Pulmonary artery endothelial cell (primary cell): ENCODE data around the gene ECT2. TPM values are rescaled to one million over a fixed set of nuclear protein-coding genes. Genes with fewer than 3 reads are reported as not detected.
"Not testable (repeated sequence)": the region's sequence is repeated elsewhere in the genome, so short reads cannot be mapped to it uniquely, and the experiment has no call there.

Experiments
- DNase-seq: peaks from one replicate; pipeline ENCODE4 v3.0.0-alpha.2; 2011; ENCODE audit warnings: low read depth, low spot score
- total RNA-seq: library from RNA; depleted of rRNA; stranded (reverse); fragments of >200 nt; gene quantifications from 2 replicates; pipeline ENCODE4 v1.2.3, GENCODE V29; 2014

The ECT2 gene
- total RNA-seq, 1 donor from 2014 or later, result 32.9 TPM

DNA sequence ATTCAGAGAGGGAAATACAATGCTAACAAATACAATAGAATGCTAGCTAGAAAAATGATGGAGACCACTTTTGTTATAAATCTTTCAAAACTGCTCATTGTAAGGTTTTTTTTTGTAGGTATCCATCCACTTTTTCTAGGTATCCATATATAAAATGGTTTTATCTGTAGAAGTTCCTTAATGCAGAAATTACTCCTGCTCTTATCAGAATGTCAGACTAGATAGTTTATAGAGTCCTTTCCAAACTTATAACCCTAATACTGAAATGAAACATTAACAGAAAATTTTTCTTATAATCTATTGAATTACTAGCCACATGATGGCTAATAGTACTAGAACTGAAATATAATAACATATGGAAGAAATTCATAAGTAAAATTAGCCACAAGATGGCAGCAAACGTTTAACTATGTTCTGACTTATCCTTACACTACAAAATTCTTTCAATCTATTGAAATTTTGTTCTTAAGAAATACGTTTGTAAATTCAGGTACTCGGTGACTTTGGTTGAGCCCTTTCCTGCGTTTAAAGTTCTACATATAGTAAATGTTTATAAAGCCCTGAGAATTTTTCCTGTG lies 58.5 kb downstream of the ECT2 start:
- DNase-seq, result peak; percentile 24

DNA sequence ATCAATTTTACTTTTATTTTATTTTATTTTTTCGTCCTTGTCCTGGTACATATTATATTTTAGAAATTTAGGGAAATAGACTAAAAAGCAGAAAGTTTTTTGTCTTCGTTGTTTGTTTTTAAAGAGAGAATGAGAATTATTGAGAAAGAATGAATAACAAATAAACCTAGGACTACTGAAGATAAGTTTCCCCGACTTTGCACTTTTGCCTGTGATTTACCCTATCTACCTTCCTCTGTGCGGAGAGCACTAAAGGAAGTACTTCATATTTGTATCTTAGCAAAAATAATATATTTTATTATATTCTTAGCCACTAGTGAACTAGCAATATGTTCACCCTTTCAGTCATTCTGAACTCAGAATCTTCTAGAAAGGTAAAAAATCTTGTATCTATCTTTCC lies 60.6 kb downstream of the ECT2 start:
- DNase-seq, result no peak

DNA sequence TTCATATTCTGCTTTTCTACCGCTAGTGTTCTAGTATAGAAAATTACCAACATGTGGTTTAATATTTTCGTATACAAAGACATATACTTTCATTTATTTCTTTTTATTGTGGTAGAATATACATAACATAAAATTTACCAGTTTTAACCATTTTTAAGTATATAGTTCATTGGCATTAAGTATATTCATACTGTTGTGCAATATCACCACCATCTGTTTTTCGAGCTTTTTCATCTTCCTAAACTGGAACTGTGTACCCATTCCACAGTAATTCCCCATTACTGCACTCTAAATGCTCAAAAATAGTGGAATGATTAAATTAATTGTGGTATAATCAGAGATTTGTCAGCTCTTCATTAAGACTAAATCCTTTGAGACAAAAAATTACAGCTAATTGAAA lies 62.9 kb downstream of the ECT2 start:
- no peak for DNase-seq

DNA sequence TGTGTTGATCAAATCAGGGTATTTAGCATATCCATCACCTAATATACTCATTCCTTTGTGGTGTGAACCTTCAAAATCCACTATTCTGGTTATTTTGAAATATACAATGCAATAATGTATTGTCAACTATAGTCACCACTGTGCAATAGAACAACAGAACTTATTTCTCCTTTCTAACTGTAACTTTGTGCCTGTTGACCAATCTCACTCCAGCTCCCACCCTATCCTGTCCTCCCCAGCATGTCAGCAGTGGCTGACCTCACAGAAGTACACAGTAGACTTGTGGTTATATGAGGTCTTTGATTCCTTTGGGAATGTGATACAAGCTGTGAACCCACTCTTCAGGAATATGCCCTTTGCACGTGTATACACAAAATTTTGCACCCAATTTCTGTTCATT lies 64.2 kb downstream of the ECT2 start:
- no peak for DNase-seq

DNA sequence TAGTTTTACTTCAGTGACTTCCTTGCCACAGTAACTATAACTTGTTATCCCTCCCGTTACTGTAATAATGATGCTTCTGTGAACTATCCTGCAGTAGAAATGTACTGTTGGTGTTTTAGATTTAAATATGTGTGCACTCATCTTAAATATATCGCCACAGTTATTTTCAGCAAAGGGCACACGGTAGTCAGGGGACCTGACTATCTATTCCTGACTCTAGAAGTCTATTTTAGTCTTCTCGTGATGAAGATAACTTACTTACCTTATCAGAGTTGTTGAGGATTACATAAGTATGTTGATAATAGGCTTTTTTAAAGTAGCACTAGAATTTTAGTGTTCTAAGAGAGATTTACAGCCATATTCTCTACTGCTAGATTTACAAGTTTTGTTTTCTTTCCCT lies 65.3 kb downstream of the ECT2 start:
- DNase-seq, result no peak

DNA sequence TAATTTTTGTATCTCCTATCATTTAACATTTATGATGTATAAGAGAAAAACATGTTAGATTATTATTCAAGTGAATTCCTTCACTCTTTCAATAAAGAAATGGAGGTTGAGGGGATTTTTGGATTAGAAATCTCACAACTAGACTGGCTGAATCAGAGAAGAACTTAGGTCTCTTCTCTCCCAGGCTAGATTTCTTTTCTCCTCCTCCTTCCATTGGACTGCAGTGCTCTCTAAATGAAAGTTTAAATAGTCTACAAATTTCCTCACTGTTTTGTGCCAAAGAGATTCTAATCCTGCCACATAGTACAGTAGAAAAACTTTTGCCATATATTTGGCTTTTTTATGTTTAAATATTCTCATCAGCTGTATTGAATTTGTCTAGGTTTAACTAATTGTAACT lies 65.8 kb downstream of the ECT2 start:
- no peak for DNase-seq

DNA sequence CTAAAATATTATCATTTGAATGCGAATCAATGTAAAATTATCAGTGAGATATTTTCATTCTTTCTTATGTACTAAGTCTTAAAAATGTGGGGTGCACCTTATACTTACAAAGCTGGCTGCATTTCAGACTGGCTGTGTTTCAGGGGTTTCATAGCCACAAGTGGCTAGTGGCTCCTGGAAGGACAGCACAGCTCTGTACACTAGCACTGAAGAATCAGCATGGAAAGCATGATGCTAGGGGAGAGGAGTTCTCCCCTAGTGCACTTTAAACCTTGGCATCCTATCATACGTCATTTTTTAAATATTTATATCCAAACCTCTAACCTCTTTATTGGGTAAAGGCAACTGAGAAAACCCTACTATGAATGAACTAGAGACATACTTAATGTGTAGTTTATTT lies 66.4 kb downstream of the ECT2 start:
- DNase-seq, result no peak

DNA sequence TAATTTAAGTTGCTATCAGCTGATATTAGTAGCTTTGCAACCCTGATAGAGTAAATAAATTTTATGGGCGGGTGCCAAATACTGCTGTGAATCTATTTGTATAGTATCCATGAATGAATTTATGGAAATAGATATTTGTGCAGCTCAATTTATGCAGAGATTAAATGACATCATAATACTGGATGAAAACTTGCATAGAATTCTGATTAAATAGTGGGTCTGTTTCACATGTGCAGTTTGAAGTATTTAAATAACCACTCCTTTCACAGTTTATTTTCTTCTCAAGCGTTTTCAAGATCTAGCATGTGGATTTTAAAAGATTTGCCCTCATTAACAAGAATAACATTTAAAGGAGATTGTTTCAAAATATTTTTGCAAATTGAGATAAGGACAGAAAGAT lies 70.0 kb downstream of the ECT2 start:
- DNase-seq, result no peak

DNA sequence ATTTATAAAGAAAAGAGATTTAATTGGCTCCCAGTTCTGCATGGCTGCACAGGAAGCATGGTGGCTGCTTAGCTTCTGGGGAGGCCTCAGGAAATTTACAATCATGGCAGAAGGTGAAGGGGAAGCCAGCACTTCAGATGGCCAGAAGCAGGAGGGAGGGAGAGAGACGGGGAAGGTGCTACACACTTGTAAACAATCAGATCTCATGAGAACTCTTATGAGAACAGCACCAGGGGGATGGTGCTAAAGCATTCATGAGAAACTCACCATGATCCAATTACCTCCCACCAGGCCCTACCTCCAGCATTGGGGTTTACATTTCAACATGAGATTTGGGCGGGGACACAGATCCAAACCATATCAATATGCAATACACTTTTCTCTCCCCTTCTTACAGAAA lies 73.7 kb downstream of the ECT2 start:
- DNase-seq, result no peak

DNA sequence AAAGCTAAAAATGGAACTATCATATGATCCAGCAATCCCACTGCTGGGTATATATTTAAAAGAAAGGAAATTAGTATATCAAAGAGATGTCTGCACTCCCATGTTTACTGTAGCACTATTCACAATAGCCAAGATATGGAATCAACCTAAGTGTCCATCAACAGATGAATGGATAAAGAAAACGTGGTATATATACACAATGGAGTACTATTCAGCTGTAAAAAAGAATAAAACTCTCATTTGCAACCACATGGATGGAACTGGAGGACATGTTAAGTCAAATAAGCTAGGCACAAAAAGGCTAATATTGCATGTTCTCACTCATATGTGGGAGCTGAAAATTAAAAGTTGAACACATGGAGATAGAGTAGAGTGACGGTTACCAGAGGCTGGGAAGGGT lies 76.7 kb downstream of the ECT2 start:
- DNase-seq, result not testable (repeated sequence)

DNA sequence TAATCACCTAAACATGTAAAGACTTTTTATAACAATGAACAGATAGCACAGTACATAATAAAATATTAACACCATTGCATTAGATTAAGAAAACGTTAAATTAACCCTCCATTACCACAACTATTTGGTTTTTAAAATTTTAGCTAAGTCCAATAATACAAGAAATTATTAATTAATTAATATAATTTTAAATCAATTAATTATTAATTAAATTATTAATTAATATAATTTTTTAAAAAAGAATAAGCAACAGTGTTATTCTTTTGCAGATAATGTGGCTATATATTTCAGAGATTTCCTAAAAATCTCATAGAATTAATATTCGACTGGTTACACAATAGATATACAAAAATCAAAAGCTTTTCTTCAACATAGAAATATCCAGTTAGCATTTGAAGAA lies 82.5 kb downstream of the ECT2 start:
- no peak for DNase-seq

DNA sequence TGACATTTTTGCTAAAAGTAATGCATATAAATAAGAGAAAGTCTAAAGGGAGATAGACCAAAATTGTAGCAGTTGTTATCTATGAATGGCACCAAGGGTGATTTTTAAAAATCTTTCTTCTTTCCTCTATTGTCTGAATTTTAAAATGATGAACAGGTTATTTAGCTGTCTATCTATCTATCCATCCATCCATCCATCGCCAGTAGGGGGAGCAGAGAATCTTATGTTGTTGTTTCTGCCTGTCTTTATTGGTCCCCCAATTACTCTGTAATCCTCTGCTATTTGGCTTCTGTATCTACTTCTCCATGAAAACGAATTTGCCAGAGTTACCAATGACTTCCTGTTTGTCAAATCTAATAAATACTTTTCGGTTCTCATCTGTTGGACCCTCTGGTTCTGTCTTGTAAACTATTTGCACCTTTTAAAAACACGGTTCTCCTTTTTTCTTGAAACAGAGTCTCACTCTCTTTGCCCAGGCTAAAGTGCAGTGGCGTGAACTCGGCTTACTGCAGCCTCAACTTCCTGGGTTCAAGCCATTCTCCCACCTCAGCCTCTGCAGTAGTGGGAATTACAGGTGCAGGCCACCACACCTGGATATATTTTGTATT lies 86.0 kb downstream of the ECT2 start:
- DNase-seq, result peak; percentile 33

DNA sequence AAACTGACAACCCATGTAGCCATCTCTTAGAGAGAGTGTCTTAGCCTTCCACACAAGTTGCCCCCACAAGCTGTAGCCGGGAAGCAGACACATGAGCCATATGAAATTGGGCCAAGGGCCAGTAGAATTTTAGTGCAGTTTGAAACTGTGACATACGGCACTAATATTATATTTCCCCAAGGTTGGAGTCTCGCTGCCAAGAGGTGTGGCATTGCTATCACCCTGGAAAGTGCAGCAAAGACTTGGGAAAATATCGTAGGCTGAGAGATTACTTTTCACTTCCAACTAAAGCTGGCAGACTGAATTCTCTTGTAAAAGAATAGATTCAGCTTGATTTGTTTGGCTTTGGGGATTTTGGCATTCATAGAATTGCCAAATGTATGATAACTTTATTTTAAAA lies 89.2 kb downstream of the ECT2 start:
- DNase-seq, result no peak

DNA sequence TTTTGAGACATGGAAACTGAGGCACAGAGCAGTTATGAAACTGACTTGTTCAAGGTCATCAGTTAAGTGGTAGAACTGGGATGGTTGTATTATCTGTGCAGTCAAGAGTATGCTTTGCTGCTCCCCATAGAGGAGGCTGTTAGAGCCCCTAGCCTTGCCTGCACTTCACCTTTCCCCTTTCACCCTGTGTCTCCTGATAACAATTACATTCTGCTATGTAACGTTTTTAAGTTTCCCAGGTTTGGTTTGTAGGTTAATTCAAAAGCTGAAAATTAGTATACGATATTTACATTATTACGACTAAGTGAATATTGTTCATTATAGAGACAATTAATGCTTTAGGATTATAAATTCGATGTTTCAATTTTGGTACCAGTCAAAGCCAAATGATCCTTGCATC lies 89.9 kb downstream of the ECT2 start:
- DNase-seq, result no peak

DNA sequence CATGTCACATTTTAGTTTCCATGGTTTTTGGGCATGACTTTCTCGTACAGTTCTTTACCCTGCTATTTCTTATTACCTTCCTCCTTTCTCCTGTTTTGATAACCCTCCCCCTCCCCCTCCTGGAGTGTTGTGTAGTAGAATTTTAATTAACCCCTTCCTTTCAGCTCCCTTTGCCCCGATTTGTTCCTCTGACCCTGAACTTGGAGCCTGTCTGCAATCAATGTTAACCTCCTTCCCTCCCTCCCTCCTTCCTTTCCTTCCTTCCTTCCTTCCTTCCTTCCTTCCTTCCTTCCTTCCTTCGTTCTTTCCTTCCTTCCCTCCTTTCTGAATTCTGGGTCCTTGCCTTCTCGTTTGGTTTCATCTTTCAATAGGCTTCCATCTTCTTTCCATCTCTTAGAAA lies 90.4 kb downstream of the ECT2 start:
- no peak for DNase-seq

DNA sequence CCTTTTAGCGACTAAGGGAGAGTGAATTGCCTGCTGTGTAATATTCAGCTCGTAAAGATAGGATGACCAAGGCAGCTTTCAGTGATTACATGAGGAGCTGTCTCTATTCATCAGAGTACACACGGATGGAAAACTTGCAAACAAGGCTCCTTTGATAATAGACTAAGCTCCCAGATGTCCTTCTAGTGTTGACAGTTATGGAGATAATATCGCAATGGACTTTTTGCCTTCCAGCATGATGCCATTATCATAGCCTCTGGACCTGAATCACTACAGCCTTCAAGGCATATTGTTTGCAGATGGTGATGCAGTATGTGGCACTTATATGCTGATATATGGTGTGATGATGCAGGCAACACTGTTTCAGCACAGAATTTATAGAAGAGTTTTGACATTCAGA lies 93.9 kb downstream of the ECT2 start:
- DNase-seq, result no peak

DNA sequence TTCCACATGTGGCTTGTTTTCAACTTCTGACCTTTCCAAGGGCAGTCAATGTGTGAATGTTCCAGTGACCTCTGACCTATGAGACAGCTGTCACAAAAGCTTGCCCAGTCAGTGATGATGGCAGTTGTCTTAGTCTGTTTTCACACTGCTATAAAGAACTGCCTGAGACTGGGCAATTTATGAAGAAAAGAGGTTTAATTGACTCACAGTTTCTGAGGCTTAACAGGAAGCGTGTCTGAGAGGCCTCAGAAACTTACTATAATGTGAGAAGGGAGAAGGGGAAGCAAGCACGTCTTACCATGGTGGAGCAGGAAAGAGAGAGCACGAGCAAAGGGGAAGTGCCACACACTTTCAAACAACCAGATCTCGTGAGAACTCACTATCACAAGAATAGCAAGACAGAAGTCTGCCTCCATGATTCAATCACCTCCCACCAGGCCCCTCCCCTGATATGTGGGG lies 95.6 kb downstream of the ECT2 start:
- no peak for DNase-seq

DNA sequence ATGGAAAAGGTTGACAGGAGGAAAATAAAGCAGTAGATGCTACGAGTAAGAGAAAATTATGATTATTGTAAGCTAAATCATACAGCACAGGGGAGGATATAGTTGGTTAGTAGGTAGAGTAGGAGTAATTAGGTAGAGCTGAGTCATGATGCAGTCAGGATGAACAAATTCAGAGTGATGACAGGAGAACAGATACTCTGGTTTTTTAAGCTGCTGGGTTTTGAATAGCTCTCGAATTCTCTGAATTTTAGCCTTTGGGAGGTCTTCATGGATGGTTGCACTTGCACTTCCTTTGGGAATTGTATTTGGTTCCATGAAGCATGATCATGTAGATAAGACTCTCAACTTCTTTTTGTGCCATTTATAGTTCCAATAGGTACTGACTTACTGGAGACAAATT lies 96.2 kb downstream of the ECT2 start:
- no peak for DNase-seq

DNA sequence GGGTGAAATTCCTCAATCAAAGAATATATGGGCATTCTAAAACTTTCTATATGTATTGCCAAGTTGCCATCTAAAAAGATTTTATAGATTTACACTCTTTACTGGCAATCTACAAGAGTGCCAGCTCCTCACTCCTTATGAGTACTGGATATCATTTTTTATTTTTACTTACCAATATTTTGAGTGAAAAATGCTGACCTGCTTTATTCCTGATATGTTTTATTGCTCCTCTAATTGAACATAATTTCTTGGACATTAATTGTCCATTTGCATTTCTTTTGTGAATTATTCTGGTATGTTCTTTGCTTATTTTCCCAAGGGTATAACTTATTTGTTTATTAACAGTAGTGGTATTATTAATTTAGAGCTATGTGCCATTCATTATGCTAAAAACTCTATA lies 96.8 kb downstream of the ECT2 start:
- DNase-seq, result no peak

DNA sequence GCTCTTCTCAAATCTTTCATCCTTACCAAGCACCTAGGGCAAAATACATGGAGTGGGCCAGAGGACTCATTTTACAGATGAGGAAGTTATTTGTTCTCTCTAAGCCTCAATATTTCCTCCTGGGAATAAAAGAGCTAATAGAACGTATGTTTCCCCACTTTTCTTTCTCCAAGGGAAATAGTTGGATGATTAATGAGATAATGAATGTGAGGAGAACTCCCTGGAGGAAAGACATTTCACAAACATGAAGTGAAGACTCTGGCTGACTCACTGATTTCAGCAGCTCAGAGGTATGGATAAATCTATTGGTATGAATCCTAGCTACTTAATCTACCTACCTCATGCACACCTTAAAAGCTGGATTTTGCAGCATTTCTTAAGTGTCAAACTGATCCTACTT lies 98.4 kb downstream of the ECT2 start:
- DNase-seq, result no peak

DNA sequence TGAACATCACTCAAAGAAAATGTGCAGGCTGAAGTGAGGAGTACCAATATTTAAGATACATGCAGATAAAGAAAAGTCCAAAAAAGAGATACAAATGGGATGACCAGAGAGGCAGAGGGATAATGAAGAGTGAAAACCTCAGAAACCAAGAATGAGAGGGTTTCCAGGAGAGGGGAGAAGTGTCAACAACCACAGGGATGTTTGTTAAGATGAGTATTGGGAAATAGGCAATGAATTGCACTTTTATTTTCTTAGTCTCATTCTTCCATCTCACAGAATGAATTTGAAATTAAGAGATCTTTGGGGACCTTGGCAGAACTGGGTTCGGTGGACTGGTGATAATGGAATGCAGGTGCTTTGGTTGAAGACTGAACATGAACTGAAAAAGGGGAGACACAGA lies 102.5 kb downstream of the ECT2 start:
- DNase-seq, result no peak

DNA sequence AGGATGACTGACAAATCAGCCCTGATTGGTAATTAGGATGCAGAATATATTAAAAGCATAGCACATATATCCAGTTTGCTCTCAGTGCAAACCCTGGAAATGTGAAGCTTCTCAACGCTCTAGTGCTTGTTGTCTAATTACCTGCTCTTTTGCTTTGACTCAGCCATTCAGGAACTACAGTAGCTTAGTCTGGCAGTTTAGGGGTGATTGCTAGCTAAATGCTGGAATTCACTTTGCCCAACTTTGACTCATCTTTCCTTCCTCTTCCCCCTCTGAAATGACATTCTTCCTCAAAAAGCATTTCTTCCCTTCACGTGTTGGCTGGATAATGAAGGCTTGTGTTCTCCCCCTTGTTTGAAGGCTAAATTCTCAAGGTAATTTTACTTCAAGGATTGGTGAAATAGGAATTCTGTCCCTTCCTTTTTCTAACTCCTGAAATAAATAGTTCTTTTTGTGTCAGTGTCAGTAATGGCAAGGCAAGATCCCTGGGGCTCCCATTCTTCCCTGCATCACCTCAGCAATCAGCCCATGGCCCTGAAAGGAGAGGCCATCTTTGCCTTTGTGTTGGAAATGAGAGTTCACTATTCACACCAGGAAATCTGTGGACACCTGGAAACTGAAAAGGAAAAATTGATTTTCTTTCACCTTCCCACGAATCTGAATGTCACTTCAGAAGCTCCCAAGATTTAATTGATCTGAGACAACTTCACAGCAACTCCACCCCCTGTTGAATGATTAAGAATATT lies 103.6 kb downstream of the ECT2 start:
- DNase-seq, result no peak

DNA sequence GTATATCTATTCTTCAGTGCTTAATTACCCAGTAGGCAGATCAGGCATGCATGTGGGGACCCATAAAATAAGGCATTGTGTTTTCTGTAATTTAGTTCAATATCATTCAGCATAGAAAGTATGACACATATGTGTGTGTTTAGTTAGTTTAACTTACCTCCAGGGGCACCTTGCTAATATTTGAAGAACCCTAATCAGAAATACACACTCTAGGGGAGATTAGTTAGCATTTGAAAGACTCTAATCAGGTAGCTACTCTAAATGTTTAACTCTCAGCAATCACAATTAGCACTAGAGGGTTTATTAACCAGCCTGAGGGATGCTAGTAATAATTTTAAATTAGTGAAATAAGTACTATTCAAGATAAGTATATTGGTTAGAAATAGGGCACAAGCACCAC lies 104.5 kb downstream of the ECT2 start:
- no peak for DNase-seq
